A549 (cell line): ENCODE data around the gene MAPRE3. TPM values are rescaled to one million over a fixed set of nuclear protein-coding genes. Genes with fewer than 3 reads are reported as not detected.
A peak's percentile ranks its signal among the peaks of the same experiment; 100 is the strongest.

Experiments
- ATAC-seq, 2 experiments: fragments of 200-7000 bp in 1 of 2; fragments of >200 bp in 1 of 2; cut with Nextera tagmentation in 1 of 2; cut with Tn5 transposase in 1 of 2; 3 replicates each; pipeline versions ENCODE4 v1.8.0 to v1.9.1; 2018 to 2020; ENCODE audit warnings: mild to moderate bottlenecking in 1 of 2, moderate library complexity in 1 of 2
- CTCF ChIA-PET: fragments of 300-600 bp; sonication (Branson Sonifier 250); formaldehyde crosslinking; extraction: SDS; loops from one replicate; lab custom pipeline; 2021; ENCODE audit warnings: antibody characterized with exemption, inconsistent platforms; lab: Yijun Ruan, JAX
- POLR2A ChIA-PET: fragments of 350-600 bp; formaldehyde crosslinking; extraction: SDS; loops from one replicate; lab custom pipeline; 2021; ENCODE audit warnings: antibody characterized with exemption, inconsistent platforms; lab: Yijun Ruan, JAX
- DNase-seq, 2 experiments: peaks; one replicate each; pipeline versions ENCODE4 v3.0.0 to v3.0.0-alpha.2; 2011 to 2016; ENCODE audit warnings: low read depth in 1 of 2, low spot score in 1 of 2
- FAIRE-seq: peaks from 2 replicates; lab custom pipeline; 2011; peaks lifted over from hg19 to GRCh38; lab: Jason Lieb, UNC
- H3K27ac ChIP-seq, 2 experiments: fragments of >200 bp; sonication (Bioruptor Twin); formaldehyde crosslinking; 3 replicates each; pipeline ENCODE4 v1.5.1; 2016 to 2017
- H3K4me1 ChIP-seq: fragments of >200 bp; sonication (Bioruptor Twin); formaldehyde crosslinking; 3 replicates; pipeline ENCODE4 v1.6.1; 2016
- H3K4me2 ChIP-seq: fragments of >200 bp; sonication (Bioruptor Twin); formaldehyde crosslinking; 3 replicates; pipeline ENCODE4 v1.6.1; 2016
- H3K4me3 ChIP-seq: fragments of >200 bp; sonication (Bioruptor Twin); formaldehyde crosslinking; 3 replicates; pipeline ENCODE4 v1.5.1; 2016
- H3K9me3 ChIP-seq: fragments of >200 bp; sonication (Bioruptor Twin); formaldehyde crosslinking; 3 replicates; pipeline ENCODE4 v1.6.1; 2016
- BHLHE40 ChIP-seq: IDR thresholded peaks from 2 replicates; pipeline ENCODE4 v1.6.1; 2012; ENCODE audit warnings: low read depth, low read length, inconsistent platforms
- CBX2 ChIP-seq: fragments of 200-600 bp; sonication (generic); IDR thresholded peaks from 2 replicates; pipeline ENCODE4 v1.6.1; 2016; ENCODE audit warnings: low read depth, mild to moderate bottlenecking, borderline replicate concordance
- CBX8 ChIP-seq: fragments of 200-600 bp; sonication (generic); IDR thresholded peaks from 2 replicates; pipeline ENCODE4 v1.6.1; 2016
- EHMT2 ChIP-seq: fragments of 200-600 bp; sonication (generic); IDR thresholded peaks from 2 replicates; pipeline ENCODE4 v1.6.1; 2016; ENCODE audit warnings: antibody characterized with exemption, low read depth, mild to moderate bottlenecking, moderate library complexity
- ESRRA ChIP-seq: fragments of 150-350 bp; IDR thresholded peaks from 2 replicates; pipeline ENCODE4 v1.6.1; 2014; ENCODE audit warnings: mild to moderate bottlenecking, low read length, borderline replicate concordance
- HOXB13 ChIP-seq: fragments of 250-450 bp; sonication (Bioruptor Pico); IDR thresholded peaks from 2 replicates; pipeline ENCODE4 v1.5.0; 2020; ENCODE audit warnings: low read depth, mild to moderate bottlenecking, moderate library complexity
- MAFK ChIP-seq: fragments of 450-650 bp; IDR thresholded peaks from 2 replicates; pipeline ENCODE4 v1.6.1; 2014; ENCODE audit not compliant: partially characterized antibody
- POLR2AphosphoS2 ChIP-seq: conservative IDR thresholded peaks from 2 replicates; pipeline ENCODE4 v1.6.1; 2012; ENCODE audit warnings: low read length, improper control_type of control experiment, inconsistent platforms
- RARB ChIP-seq: fragments of 250-450 bp; sonication (Bioruptor Pico); IDR thresholded peaks from 2 replicates; pipeline ENCODE4 v1.8.0; 2021; ENCODE audit warnings: mild to moderate bottlenecking, moderate library complexity
- TFCP2L1 ChIP-seq: fragments of 250-450 bp; sonication (Bioruptor Pico); IDR thresholded peaks from 2 replicates; pipeline ENCODE4 v1.5.0; 2021; ENCODE audit warnings: mild to moderate bottlenecking
- ZSCAN20 ChIP-seq: fragments of 250-450 bp; sonication (Bioruptor Pico); IDR thresholded peaks from 2 replicates; pipeline ENCODE4 v1.8.0; 2022; ENCODE audit warnings: mild to moderate bottlenecking, moderate library complexity
- WGBS: methylation state at CpG from one replicate; pipeline ENCODE4 v1.1.6; 2017; ENCODE audit errors: missing lambda C conversion rate; 5-methylcytosine and 5-hydroxymethylcytosine counted together
- polyA plus RNA-seq, 4 experiments: library from polyadenylated mRNA; depleted of rRNA in 3 of 4; stranded (reverse); fragments of >200 nt; fragmentation: RNase III in 1 of 4; extraction: RNeasy Plus Mini Kit Qiagen cat#74134 plus additional on column Dnase treatment in 1 of 4; gene quantifications; 2 replicates in 3 of 4; 3 replicates in 1 of 4; pipeline ENCODE4 v1.2.3, GENCODE V29; 2011 to 2017
- TF ChIP-seq, protein P1 (sequence below): fragments of 250-450 bp; sonication (Bioruptor Pico); IDR thresholded peaks from 2 replicates; pipeline ENCODE4 v1.5.0; 2020; ENCODE audit warnings: low read depth, mild to moderate bottlenecking, moderate library complexity
- TF ChIP-seq, protein P2 (sequence below): fragments of 150-350 bp; IDR thresholded peaks from 2 replicates; pipeline ENCODE4 v1.6.1; 2014; ENCODE audit warnings: low read depth, mild to moderate bottlenecking, low read length
- TF ChIP-seq, protein P3 (sequence below): fragments of 200-600 bp; sonication (generic); IDR thresholded peaks from 2 replicates; pipeline ENCODE4 v1.6.1; 2016; ENCODE audit warnings: antibody characterized with exemption, mild to moderate bottlenecking, moderate library complexity

Gene MAPRE3
- polyA plus RNA-seq, 2 of the 4 experiments (the other 2 are of a cell fraction), result 12.1 to 21.5 TPM

DNA sequence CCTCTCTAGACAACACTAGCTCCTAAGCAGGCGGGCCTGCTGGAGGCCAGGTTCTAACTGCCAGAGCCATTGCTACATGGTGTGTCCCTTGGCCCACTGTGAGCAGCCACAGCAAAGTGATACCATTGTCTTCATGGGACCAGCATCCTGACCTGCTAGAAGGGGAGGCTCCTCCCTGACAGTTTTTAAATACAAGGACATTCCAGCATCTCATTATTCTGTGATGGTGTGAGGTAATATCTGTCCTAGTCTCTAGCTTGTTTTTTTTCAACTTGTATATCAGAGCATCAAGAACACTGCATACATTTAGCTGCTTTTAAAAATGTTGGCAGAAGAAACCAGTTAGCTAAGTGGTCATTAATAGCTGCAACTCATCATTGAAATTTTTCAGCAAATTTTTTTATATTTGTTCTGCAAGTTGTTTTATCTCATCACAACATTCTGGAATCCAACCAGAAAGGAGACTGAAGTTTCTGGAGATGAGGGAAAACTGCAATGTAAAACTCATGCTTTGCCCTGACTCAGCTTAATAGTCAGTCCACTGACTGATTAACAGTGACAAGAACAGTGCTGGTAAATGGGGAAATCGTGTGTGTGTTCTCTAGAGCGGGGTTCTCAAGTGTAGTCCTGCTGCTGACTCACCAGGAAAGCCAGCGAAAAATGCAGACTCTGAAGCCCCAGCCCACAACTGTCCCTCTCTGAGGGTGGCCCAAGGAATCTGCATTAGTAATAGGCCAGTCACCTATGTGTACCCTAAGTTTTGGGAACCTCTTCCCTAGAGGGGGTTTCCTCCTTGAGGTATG lies 17.8 kb downstream of the MAPRE3 start:
- DNase-seq, result no peak
- 50% methylated on average over 4 of the region's 4 CpGs for WGBS
- no peaks in the 10 kb centered on the region for H3K9me3 ChIP-seq
- FAIRE-seq, result no peak
- peaks cover 8% of the 10 kb centered on the region; the same call in 1 of the 3 replicates for H3K4me1 ChIP-seq
- CTCF ChIA-PET, result interaction anchor here (1.3 to 9.9 kb wide), 7 partner anchors 10 to 97 kb away, joined by 3 to 74 read pairs (median 7); no protein-coding TSS in a partner anchor
- POLR2A ChIA-PET, result no interaction called here
- ATAC-seq, result peak; percentile 51 to 63; a peak in 3 of 6 replicates
- H3K4me3 ChIP-seq, result no peak overlapping the region
- no peak overlapping the region for H3K27ac ChIP-seq
- H3K4me2 ChIP-seq, result no peak overlapping the region
- TF ChIP-seq HOXB13 (CRISPR knock-in tag) (no peak), MAFK (peak; percentile 85), POLR2AphosphoS2 (no peak)
- TF ChIP-seq, all 56 proteins: peak for 1

DNA sequence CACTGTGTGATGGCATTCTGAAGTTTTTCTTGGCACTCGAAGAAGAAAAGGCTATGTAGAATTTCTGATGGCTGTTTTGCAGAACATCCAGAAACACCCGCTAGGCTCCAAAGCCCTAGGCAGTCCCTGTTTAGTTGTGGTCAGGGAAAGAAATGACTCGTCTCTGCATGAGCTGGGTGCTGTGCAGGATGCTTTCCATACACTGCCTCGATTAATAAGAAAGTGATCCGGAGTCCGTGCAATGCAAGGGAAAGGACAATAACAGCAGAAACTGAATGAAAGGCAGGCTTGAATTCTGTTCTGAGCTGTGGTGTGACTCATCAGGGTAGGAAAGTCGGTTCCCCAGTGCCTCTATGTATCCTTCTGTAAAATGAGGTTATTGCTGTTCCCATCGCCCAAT lies 18.7 kb downstream of the MAPRE3 start:
- ChIA-PET CTCF (interaction anchor here (0.8 to 9.9 kb wide), 9 partner anchors 9 to 143 kb away, joined by 3 to 74 read pairs (median 5); no protein-coding TSS in a partner anchor), POLR2A (no interaction called here)
- Histone ChIP-seq H3K4me1 (peaks cover 8% of the 10 kb centered on the region; the same call in 1 of the 3 replicates), H3K9me3 (no peaks in the 10 kb centered on the region), H3K4me3 (no peak overlapping the region), H3K27ac (no peak overlapping the region), H3K4me2 (no peak overlapping the region)
- ATAC-seq (peak; percentile 33; a peak in 2 of 6 replicates), FAIRE-seq (no peak), DNase-seq (no peak)
- WGBS, result 63% methylated on average over 8 of the region's 8 CpGs
- TF ChIP-seq ESRRA, result no peak
- no peak for TF ChIP-seq RARB (CRISPR knock-in tag)
- no peak for TF ChIP-seq ZSCAN20 (CRISPR knock-in tag)
- no peak for TF ChIP-seq CBX8
- TF ChIP-seq, protein P1, sequence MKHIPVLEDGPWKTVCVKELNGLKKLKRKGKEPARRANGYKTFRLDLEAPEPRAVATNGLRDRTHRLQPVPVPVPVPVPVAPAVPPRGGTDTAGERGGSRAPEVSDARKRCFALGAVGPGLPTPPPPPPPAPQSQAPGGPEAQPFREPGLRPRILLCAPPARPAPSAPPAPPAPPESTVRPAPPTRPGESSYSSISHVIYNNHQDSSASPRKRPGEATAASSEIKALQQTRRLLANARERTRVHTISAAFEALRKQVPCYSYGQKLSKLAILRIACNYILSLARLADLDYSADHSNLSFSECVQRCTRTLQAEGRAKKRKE (CRISPR knock-in tag), result no peak
- TF ChIP-seq BHLHE40, result no peak

DNA sequence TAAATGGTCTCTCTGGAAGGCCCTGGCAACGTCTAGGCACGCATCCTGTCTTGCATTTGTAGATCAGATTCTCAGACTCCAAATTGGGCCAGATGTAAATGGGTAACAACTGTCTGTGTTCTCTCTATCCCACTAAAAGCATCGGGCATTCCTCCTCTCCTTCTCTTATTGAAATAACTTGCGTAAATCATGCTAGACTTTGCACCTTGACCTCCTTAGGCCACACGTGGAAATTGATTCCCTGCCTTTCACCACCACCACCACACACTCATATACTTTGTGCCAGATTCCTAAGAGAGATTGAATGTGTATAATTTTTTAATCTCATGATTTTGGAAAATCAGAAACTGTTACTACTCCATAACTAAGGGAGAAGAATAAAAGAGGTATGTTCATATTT lies 21.3 kb downstream of the MAPRE3 start:
- H3K4me3 ChIP-seq, result no peak overlapping the region
- TF ChIP-seq, protein P2, sequence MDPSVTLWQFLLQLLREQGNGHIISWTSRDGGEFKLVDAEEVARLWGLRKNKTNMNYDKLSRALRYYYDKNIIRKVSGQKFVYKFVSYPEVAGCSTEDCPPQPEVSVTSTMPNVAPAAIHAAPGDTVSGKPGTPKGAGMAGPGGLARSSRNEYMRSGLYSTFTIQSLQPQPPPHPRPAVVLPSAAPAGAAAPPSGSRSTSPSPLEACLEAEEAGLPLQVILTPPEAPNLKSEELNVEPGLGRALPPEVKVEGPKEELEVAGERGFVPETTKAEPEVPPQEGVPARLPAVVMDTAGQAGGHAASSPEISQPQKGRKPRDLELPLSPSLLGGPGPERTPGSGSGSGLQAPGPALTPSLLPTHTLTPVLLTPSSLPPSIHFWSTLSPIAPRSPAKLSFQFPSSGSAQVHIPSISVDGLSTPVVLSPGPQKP, result no peak
- TF ChIP-seq TFCP2L1 (CRISPR knock-in tag), result no peak
- no peak for TF ChIP-seq CBX2
- no peak overlapping the region for H3K4me2 ChIP-seq
- WGBS, result 68% methylated on average over 5 of the region's 5 CpGs
- H3K9me3 ChIP-seq, result no peaks in the 10 kb centered on the region
- DNase-seq (no peak), ATAC-seq (no peak), FAIRE-seq (no peak)
- POLR2A ChIA-PET, result no interaction called here
- H3K27ac ChIP-seq, result no peak overlapping the region
- peaks cover 8% of the 10 kb centered on the region; the same call in 1 of the 3 replicates for H3K4me1 ChIP-seq
- CTCF ChIA-PET, result interaction anchor here (2.5 kb wide), 1 partner anchor 25 kb away, joined by 13 read pairs; no protein-coding TSS in a partner anchor

DNA sequence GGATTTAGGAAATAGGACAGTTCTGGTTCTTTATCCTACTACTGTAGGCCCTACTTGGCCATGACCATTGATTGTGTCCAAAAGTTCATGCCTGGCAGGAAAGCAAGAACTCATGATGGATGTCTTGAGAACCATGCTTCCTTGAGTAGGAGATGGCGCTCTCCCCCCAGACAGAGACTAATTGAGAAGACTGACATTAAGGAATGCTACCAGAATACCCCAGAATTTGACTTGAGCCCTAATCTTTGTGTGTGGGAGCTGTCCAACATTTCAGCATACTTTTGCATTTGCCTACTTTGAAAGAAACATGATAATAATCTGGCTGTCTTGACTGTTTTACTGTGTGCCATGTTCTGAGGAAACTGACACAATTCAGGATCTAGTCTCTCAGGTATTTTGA lies 23.3 kb downstream of the MAPRE3 start:
- no peak for FAIRE-seq

More for the DNA sequence above, 23.3 kb downstream of the MAPRE3 start:
- no peak overlapping the region for H3K4me2 ChIP-seq
- WGBS, result 38% methylated on average over 1 of the region's 1 CpG
- no peaks in the 10 kb centered on the region for H3K9me3 ChIP-seq
- ATAC-seq, result no peak
- H3K4me3 ChIP-seq, result no peak overlapping the region
- TF ChIP-seq, protein P3, sequence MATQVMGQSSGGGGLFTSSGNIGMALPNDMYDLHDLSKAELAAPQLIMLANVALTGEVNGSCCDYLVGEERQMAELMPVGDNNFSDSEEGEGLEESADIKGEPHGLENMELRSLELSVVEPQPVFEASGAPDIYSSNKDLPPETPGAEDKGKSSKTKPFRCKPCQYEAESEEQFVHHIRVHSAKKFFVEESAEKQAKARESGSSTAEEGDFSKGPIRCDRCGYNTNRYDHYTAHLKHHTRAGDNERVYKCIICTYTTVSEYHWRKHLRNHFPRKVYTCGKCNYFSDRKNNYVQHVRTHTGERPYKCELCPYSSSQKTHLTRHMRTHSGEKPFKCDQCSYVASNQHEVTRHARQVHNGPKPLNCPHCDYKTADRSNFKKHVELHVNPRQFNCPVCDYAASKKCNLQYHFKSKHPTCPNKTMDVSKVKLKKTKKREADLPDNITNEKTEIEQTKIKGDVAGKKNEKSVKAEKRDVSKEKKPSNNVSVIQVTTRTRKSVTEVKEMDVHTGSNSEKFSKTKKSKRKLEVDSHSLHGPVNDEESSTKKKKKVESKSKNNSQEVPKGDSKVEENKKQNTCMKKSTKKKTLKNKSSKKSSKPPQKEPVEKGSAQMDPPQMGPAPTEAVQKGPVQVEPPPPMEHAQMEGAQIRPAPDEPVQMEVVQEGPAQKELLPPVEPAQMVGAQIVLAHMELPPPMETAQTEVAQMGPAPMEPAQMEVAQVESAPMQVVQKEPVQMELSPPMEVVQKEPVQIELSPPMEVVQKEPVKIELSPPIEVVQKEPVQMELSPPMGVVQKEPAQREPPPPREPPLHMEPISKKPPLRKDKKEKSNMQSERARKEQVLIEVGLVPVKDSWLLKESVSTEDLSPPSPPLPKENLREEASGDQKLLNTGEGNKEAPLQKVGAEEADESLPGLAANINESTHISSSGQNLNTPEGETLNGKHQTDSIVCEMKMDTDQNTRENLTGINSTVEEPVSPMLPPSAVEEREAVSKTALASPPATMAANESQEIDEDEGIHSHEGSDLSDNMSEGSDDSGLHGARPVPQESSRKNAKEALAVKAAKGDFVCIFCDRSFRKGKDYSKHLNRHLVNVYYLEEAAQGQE, result peak; percentile 92
- TF ChIP-seq EHMT2 (peak; percentile 96), RARB (CRISPR knock-in tag) (no peak)
- H3K27ac ChIP-seq, result no peak overlapping the region
- no peak for DNase-seq
- ChIA-PET CTCF (interaction anchor here (1.0 to 6.9 kb wide), 9 partner anchors 11 to 310 kb away, joined by 3 to 58 read pairs (median 3); partner anchors contain the start of gene OST4), POLR2A (no interaction called here)
- peaks cover 3% of the 10 kb centered on the region; the same call in 1 of the 3 replicates for H3K4me1 ChIP-seq
